ENCODE measurements around the gene AKAP9.
"Not testable (repeated sequence)": the region's sequence is repeated elsewhere in the genome, so short reads cannot be mapped to it uniquely, and the experiment has no call there.

AKAP9 gene

GRCh38 chr7:91940572-91941341 is at the start of gene AKAP9:
AKAP9 (plus strand) TSS chr7:91940862; CDS start chr7:91941100, 238 bp downstream.
- Histone ChIP-seq H3K4me3 (peak within 1 kb of the TSS; percentile 55 to 93 (median 69)), H3K27ac (peak within 1 kb of the TSS; percentile 69 to 97 (median 92))

GRCh38 chr7:91892099-91892705 is 48.5 kb upstream of the AKAP9 start:
- no peak overlapping the region for H3K27ac ChIP-seq

GRCh38 chr7:91892821-91893340 is 47.8 kb upstream of the AKAP9 start:
- H3K27ac ChIP-seq: no peak overlapping the region
- H3K4me3 ChIP-seq: no peak overlapping the region

More at GRCh38 chr7:91892099-91892705, 48.5 kb upstream of the AKAP9 start:
- H3K4me3 ChIP-seq: no peak overlapping the region

- not testable (repeated sequence) for H3K4me3 ChIP-seq, H3K27ac ChIP-seq
Measured at GRCh38 chr7:91893699-91894098, 47.0 kb upstream of the AKAP9 start.

GRCh38 chr7:91894781-91895480 is 45.7 kb upstream of the AKAP9 start:
- Histone ChIP-seq H3K27ac (no peak overlapping the region), H3K4me3 (no peak overlapping the region)

GRCh38 chr7:91898240-91898992 is 42.2 kb upstream of the AKAP9 start:
- Histone ChIP-seq H3K4me3 (no peak overlapping the region), H3K27ac (no peak overlapping the region)

GRCh38 chr7:91899563-91899962 is 41.1 kb upstream of the AKAP9 start:
- Histone ChIP-seq H3K27ac (no peak overlapping the region), H3K4me3 (no peak overlapping the region)

- Histone ChIP-seq H3K4me3 (no peak overlapping the region), H3K27ac (no peak overlapping the region)
Measured at GRCh38 chr7:91910171-91910570, 30.5 kb upstream of the AKAP9 start.

- Histone ChIP-seq H3K27ac (no peak overlapping the region), H3K4me3 (no peak overlapping the region)
Measured at GRCh38 chr7:91911121-91911520, 29.5 kb upstream of the AKAP9 start.

- no peak overlapping the region for H3K27ac ChIP-seq
- no peak overlapping the region for H3K4me3 ChIP-seq
Measured at GRCh38 chr7:91912494-91912893, 28.2 kb upstream of the AKAP9 start.

GRCh38 chr7:91913612-91914011 is 27.1 kb upstream of the AKAP9 start:
- H3K27ac ChIP-seq: no peak overlapping the region

GRCh38 chr7:91915401-91916050 is 25.1 kb upstream of the AKAP9 start:
- Histone ChIP-seq H3K27ac (no peak overlapping the region), H3K4me3 (no peak overlapping the region)

More at GRCh38 chr7:91913612-91914011, 27.1 kb upstream of the AKAP9 start:
- H3K4me3 ChIP-seq: no peak overlapping the region

- no peak overlapping the region for H3K27ac ChIP-seq
- H3K4me3 ChIP-seq: no peak overlapping the region
Measured at GRCh38 chr7:91916051-91916440, 24.6 kb upstream of the AKAP9 start.

- Histone ChIP-seq H3K27ac (no peak overlapping the region), H3K4me3 (no peak overlapping the region)
Measured at GRCh38 chr7:91918356-91918755, 22.3 kb upstream of the AKAP9 start.

- no peak overlapping the region for H3K4me3 ChIP-seq
Measured at GRCh38 chr7:91922857-91923256, 17.8 kb upstream of the AKAP9 start.

GRCh38 chr7:91927912-91928311 is 12.8 kb upstream of the AKAP9 start:
- no peak overlapping the region for H3K4me3 ChIP-seq
- H3K27ac ChIP-seq: no peak overlapping the region

More at GRCh38 chr7:91922857-91923256, 17.8 kb upstream of the AKAP9 start:
- no peak overlapping the region for H3K27ac ChIP-seq

- Histone ChIP-seq H3K27ac (no peak overlapping the region), H3K4me3 (no peak overlapping the region)
Measured at GRCh38 chr7:91929463-91929862, 11.2 kb upstream of the AKAP9 start.

GRCh38 chr7:91940171-91940570 is 491 bp upstream of the AKAP9 start:
- Histone ChIP-seq H3K4me3 (peak overlapping the region; percentile 55 to 93 (median 69)), H3K27ac (peak overlapping the region; percentile 69 to 97 (median 92))

- Histone ChIP-seq H3K27ac (peak overlapping the region in 20 of 21 experiments; percentile 69 to 97 (median 92)), H3K4me3 (peak overlapping the region; percentile 55 to 93 (median 69))
Measured at GRCh38 chr7:91941450-91941849, 788 bp downstream of the AKAP9 start.

All from skin epidermis (tissue), 12 donors.